Eye (tissue), 1 donor: ENCODE data around the gene PYROXD2.
A peak's percentile ranks its signal among the peaks of the same experiment; 100 is the strongest.
"Not testable (repeated sequence)": the region's sequence is repeated elsewhere in the genome, so short reads cannot be mapped to it uniquely, and the experiment has no call there.

Experiments used
- DNase-seq: peaks from one replicate; pipeline ENCODE4 v3.0.0-alpha.2; 2015

PYROXD2 gene

DNA sequence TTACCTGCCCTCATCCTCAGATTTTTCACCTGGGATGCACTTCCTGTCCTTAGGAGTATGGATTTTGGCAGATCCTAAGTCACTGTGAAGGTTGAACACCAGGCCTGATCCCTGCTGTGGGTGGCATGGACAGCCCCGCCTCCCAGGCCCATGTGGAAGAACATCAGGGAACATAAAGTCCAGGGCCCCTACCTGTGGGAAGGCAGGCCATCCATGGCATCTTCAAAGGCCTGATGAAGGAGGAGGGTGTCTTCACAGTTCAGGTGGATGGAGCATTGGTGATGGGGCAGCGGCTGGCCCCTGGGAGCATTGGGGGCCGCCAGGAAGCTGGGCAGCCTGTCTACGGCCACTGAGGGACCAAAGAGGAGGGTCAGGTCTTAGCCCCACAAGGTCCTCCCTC lies 24.6 kb downstream of the PYROXD2 start:
- no peak for DNase-seq

DNA sequence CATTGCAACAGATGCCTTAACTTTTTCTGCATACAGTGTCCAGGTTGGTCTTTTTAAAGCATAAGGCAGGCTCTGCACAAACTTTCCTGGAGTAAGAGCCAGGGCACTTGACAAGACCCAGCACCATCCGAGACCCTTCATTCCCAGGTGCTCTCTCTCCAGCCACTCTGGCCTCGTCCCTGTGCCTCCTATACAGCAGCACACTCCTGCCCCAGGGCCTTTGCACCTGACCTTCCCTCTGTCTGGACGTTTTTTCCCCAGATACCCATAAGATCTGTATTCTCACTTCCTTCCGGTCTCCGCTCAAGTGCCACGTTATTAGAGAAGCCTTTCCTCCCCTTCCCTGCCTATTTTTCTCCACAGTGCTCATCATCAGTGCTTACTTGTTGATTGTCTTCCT lies 25.6 kb downstream of the PYROXD2 start:
- DNase-seq, result no peak

DNA sequence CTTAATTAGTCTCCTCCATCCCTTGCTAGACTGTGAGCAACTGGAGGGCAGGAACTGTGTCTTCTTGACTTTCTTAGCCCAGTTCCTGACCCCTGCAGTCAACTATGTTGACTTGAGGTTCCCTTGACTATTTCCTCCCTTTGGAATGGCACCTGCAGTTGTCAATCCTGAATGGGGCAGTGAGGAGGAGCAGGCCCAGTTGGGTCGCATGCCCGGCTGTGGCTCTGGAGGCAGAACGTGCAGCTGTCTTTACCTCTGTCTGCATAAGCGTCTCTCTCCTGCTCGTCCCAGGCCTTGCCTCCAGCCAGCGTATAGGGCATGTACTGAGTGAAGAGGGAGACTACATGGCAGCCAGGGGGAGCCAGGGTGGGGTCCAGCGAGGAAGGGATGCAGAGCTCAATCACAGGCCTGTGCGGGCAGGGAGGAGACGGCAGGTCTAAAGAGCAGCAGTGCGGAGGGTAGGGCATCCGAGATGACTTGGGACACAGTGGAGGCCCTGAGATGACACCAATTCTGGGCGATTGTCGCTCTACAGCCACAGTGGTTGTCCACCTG lies 26.8 kb downstream of the PYROXD2 start:
- DNase-seq, result no peak

DNA sequence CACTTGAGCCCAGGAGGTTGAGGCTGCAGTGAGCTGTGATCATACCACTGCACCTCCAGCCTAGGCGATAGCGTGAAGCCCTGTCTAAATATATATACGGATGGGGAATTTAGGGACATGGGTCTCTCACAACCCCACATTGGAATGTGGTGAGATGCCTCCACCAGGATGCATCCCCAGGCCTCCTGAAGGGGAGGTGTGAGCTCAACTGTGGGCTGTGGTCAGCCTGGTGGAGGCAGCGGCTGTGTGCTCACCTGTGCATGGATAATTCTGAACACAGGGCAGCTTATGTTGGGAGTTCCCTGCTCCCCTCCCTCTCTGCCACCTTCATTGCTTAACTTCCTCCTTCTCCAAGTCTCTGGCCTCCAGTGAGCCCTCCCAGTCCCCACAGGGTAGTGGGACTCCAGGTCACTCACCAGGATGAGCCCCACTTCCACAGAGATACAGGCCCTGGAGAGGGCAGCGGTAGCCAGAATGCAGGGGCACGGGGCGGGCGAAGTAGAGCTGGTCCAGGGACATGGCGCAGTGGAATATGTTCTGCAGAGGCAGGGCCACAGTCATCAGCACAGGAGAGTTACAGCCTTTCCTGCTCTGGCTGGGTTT lies 30.4 kb downstream of the PYROXD2 start:
- DNase-seq, result no peak

DNA sequence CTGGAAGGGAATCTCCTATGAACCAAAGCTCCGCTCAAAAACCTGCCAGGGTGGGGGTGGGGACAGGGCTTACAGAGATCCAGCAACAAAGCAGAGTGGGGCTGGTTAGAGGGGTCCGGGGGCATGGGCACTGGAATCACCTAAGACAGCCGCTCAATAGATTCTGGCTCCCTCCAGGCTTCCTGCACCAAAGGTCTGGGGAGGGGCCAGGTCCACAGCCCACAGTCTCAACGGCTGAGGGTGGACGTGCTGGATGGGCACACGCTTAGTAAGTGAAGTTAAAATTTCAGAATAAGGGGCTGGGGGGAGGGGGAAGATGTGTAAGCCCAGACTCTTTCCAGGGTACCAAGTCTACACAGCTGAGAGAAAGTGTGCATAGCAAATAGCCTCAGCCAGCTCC lies 31.1 kb downstream of the PYROXD2 start:
- no peak for DNase-seq

GRCh38 chr10:98383134-98383667 lies 31.8 kb downstream of the PYROXD2 start:
- not testable (repeated sequence) for DNase-seq

DNA sequence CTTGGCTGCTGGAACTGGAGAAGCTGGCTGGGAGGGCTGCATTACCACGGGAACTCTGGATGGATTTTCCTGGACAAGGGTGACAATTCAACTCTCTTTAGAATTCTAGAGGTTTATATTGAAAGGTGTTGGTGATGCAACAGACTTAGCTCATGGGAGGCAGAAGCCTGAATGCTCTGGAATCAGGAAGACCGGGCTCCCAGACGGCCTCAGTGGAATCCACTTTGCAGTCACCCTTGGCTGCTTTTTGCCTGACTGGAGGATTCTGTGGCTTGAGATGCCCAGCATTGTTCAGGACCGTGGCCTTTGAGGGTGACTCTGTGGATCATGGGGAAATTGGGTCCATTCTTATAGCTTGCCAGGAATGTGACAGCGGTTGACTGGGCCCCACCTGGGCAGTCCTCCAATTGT lies 32.3 kb downstream of the PYROXD2 start:
- no peak for DNase-seq

DNA sequence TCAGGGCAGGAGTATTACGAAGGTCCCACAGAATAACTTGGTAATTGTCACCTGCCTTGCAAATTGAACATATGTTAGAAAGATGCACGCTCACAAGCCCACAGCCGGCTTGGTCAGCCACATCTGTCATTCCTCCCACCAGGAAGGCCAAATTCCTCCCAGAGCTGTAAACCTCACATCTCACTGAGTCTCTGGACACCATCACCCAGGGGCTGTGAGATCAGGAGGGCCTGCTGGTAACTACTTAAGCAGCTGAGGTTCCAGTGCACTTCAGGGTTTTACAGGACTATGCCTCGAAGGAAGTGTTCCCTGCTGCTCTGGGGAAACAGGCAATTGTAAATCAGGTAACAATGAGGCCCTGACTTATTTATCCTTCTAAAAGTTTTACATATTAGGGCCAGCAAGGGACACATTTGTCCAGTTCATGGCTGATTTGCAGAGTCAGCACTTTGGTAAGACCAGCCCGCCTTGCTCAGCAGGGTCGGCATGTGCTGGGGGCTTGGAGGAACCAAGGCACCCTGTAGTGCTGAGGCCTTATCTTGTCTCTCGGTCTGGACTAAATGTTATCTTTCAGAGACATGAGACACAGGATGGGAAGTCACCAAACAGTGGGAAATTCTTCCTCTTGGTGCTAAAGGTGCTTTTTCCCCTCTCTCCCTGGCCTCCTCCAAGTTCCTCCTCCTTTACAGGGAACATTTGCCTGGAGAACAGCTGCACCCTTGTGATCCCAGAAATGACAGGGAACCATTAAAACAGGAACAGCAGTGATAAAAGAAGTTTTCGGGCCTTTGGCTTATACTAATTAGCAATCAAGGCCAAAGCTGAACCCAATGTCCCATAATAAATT lies 34.3 kb downstream of the PYROXD2 start:
- DNase-seq, result peak; percentile 32

DNA sequence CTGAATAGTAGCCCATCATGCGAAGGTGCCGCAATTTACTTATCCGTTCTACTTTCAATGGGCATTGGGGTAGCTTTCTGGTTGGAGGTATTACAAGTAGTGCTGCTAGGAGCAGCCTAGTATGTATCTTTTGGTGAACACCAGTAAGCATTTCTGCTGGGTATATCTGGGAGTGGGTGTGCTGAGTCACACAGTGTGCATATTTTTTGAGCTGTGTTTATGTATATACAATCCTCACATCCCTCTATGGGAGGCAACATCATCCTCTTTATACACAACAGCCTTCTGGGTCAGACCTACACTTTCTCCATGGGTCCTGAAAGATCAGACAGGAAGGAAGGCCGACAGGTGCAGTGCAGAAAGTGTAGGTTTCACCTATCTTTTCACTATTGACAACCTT lies 36.3 kb downstream of the PYROXD2 start:
- DNase-seq, result no peak

DNA sequence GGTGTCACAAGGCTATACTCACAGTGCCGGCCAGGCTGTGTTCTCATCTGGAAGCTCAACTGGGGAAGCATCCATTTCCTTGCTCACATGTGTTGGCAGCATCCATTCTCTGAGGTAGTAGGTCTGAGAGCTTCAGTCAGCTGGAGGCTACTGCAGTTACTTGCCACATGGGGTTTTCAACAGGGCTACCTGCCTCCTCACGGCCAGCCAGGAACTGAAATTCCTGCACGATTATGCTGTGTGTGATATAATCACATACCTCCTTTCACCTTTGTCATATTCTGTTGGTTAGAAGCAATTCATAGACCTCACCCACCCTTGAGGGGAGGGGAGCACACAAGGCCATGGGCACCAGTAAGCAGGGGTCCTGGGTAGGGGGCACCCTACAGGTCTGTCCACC lies 37.4 kb downstream of the PYROXD2 start:
- no peak for DNase-seq

DNA sequence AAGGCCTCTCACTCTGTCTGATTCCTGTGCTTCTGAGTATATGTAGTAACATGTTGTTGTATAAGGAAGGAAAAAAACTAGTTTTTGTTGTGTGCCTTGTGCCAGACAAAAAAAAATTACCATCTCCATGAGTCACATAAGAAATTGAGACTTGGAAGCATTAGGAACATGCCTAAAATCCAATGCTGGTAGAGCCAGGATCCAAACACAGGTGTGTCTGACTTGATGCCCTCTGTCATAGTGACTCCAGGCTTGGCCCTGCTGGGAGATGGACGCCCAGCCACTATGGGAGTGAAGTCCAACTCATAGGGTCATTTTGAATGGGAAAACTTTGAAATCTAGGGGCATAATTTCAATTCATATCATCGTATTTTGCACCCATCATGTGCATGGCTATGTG lies 38.0 kb downstream of the PYROXD2 start:
- no peak for DNase-seq

DNA sequence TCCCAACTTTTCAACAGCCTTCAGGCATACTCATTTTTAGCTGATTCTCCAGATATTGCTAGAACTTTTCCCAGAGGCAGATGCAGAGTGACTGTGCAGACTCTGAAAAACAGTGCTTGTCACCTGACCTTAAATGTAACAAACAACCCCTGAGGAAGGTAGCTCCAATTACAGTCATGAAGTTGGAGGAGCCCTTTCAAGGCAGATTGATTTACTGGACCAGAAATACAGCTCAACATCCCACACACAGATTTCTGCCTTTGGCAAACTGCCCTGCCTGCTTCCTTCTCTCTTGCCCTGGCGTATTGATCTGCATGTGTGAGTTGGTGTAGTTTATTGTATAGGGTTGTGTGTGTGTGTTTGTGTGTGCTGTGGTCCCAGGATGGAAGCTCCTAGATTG lies 38.5 kb downstream of the PYROXD2 start:
- peak; percentile 32 for DNase-seq

DNA sequence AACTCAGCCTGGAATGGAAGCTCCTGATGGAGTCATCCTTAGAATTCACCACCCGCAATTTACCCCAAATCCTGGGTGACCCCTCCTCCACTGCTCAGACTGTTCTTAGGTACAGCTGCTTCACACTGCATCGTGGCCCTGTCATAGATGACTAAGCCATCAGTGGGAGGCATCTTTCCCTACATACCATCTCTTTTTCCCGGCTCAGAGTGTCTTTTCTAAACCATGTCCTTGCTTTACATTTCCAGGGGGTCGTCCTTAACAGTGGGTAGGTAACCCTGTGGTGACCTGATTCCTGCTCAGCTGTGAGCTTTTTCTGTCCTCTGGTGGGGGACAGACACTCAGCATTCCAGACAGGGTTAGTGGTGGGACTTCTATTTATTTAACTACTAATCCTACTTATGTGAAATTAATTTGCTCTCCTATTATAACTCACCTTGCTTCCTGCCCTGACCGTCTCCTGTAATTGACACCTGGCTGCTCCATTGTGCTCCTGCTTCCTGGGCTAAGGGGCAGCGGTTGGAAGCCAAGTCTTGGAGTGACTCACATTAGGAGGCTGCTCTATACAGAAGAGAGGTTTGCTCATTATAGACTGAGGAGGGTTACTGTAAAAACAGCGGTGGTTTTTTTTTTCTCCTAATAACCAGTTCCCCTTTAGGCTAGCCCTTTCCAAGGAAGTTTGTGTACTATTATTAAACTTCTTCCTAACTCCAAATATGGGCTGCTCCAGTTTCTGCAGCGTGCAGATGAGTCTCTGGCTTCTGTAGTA lies 40.6 kb downstream of the PYROXD2 start:
- DNase-seq, result no peak

DNA sequence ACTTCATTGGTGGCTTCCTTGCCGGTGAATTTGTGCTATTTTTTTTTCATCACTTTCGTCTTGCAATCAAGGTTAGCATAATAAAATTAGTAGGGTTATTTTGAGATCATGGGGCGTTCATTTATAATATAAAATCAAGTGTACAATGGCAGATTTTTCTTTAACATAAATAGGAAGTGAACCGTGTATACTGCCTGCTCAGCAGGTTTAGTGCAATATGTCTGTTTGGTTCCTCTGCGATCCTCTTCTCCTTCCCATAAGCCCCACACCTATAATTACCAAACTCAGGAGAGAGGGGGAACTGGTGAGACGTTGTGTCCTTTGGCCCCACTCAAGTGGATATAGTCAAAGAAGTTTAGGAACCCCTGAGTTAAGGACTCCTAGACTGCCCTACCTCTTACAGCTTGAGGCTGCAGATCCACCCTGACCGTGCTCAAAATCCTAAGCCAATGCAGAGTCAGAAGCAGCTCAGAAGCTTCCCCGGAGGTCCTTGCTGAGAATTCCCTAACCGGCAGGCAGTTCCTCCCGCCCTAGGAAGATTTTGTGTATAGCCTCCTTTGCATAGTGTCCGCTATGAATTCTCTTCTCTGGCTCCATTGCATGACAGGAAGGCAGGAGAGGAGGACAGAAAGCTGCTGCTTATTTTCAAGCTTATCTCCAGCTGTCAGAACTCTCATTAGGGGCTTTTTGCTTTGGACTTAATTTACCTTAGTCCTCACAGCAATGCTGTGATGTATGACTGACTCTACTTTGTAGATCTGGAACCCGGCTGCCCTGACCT lies 41.5 kb downstream of the PYROXD2 start:
- no peak for DNase-seq

- DNase-seq, result no peak
Observed at GRCh38 chr10:98370831-98371820, 43.9 kb downstream of the PYROXD2 start.

- no peak for DNase-seq
Observed at GRCh38 chr10:98369801-98370200, 45.2 kb downstream of the PYROXD2 start.

DNA sequence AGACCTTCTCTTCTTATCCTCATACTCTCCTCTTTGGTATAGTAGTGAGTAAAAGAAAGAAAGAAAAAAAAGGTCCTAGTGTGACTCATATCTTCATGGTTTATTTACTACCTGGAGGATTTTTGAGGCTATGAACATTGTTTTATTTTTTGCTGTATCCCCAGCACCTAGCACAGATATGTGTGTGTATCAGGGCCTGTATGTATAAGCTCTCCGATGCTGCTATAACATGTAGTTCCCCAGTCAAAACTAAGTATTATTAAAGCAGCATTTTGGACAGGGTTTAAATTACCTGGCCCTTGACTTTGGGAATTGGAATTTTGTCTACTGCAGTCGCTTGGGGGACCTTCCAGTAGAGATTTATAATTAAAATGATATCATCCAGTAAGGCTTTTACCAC lies 46.3 kb downstream of the PYROXD2 start:
- DNase-seq, result no peak

DNA sequence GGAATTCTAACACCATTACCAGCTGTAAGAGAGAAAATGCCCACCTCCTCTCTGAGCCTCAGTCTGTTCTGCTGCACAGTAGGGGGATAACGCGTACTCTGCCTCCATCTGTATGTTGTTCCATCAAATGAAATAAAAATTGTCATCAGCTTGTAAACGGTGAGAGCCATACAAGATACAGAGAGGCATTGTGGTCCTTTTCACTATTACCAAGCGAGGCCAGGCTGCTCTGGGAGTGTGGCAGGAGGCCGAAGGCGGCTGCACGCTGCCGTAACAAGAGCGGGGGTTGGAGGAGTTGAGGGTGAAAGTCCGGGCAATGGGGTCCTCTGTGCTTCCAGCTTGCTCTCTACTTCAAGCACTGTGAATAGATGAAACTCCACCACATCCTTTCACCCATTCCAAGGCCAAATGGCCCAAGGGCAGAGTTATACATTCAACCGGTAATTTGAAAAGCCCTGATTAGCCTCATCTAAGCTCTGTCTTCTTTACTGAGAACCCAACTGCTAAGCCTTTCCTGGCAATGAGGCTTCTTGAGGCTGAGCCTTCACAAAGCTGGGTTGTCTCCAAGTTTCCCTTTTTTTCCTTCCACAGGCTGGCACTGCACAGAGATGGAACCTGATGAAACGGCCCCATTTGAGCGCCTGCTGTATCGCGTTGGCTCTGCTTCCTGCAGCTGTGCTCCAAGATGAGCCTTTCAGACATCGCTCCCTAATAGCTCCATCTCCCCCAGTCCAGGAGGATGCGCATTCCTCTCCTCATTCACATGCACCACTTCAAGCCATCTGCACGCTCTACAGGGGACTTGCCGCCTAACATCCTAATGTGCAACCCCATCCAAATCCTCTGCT lies 47.2 kb downstream of the PYROXD2 start:
- DNase-seq, result peak; percentile 18

GRCh38 chr10:98366062-98366530 lies 48.9 kb downstream of the PYROXD2 start:
- DNase-seq, result no peak
